Activated CD4-positive, alpha-beta T cell treated with anti-CD3 and anti-CD28 coated beads, Interleukin-2, amount 10 ng/mL, durations not matched to agents 24 days and 14 days (primary cell): ENCODE measurements around the gene ITFG2. TPM values are rescaled to one million over a fixed set of nuclear protein-coding genes. Genes with fewer than 3 reads are reported as not detected.

Experiments
- total RNA-seq: library from RNA; stranded (reverse); gene quantifications from 2 replicates; pipeline ENCODE4 v1.2.3, GENCODE V29; 2022

The ITFG2 gene
- total RNA-seq, 1 donor from 2014 or later, result 43.8 TPM

Other genes with a start within 250 kb of the ITFG2 start
- gene FKBP4, start 17.7 kb upstream of the ITFG2 start, total RNA-seq, result 300 and 311 TPM in 2 replicates
- gene NRIP2, start 22.4 kb downstream of the ITFG2 start, total RNA-seq, result not detected in 2 replicates
- gene TEX52, start 44.4 kb downstream of the ITFG2 start, total RNA-seq, result 0.17 TPM in 1 of 2 replicates, not detected in the other
- 73.7 and 74.0 TPM in 2 replicates for gene FOXM1, start 64.5 kb downstream of the ITFG2 start, total RNA-seq
- 47.2 and 48.1 TPM in 2 replicates for gene RHNO1, start 64.6 kb downstream of the ITFG2 start, total RNA-seq
- 7.6 and 7.8 TPM in 2 replicates for gene TULP3, start 78.2 kb downstream of the ITFG2 start, total RNA-seq
- gene TEAD4, start 146.7 kb downstream of the ITFG2 start, total RNA-seq, result 14.2 and 18.8 TPM in 2 replicates